Stomach (tissue), 4 donors: ENCODE data around the gene FBXL15.

Source experiments
- CTCF ChIP-seq, 7 experiments: fragments of 450-650 bp in 4 of 7; fragments of 200-600 bp in 3 of 7; sonication (generic) in 3 of 7; IDR thresholded peaks; one replicate each; pipeline ENCODE4 v1.5.1; 2016 to 2019; ENCODE audit warnings: antibody characterized with exemption in 7 of 7, control low read depth in 2 of 7, mild to moderate bottlenecking in 1 of 7
- EP300 ChIP-seq: sonication (generic); formaldehyde crosslinking; IDR thresholded peaks from one replicate; pipeline ENCODE4 v1.6.1; 2017; ENCODE audit warnings: antibody characterized with exemption
- POLR2A ChIP-seq, 4 donors: fragments of 450-650 bp; IDR thresholded peaks; one replicate each; pipeline ENCODE4 v1.6.1; 2016; ENCODE audit warnings: antibody characterized with exemption in 4 of 4, control low read depth in 2 of 4, mild to moderate bottlenecking in 1 of 4, moderate library complexity in 1 of 4
- POLR2AphosphoS5 ChIP-seq, 3 donors: sonication (generic); formaldehyde crosslinking; IDR thresholded peaks; one replicate each; pipeline ENCODE4 v1.6.1; 2016; ENCODE audit warnings: antibody characterized with exemption in 3 of 3

GRCh38 chr10:102419269-102420180, 1.1 kb upstream of the FBXL15 start:
- TF ChIP-seq EP300 (no peak), CTCF (IDR thresholded peaks at IDR 0.05) (no peak), POLR2A (IDR thresholded peaks at IDR 0.05) (no peak), POLR2AphosphoS5 (IDR thresholded peaks at IDR 0.05) (no peak)
